Sigmoid colon (tissue), 7 donors: ENCODE data around the gene ACVR2B. TPM values are rescaled to one million over a fixed set of nuclear protein-coding genes. Genes with fewer than 3 reads are reported as not detected.

Experiments used
- DNase-seq: peaks from one replicate; pipeline ENCODE4 v3.0.0-alpha.2; 2019
- H3K27ac ChIP-seq, 4 donors: fragments of 200-600 bp; sonication (generic); one replicate each; pipeline ENCODE4 v1.5.1; 2016 to 2019; ENCODE audit warnings: mild to moderate bottlenecking in 1 of 4
- H3K27me3 ChIP-seq, 3 donors: fragments of 200-600 bp; sonication (generic); one replicate each; pipeline ENCODE4 v1.5.1; 2019; ENCODE audit warnings: mild to moderate bottlenecking in 1 of 3
- H3K36me3 ChIP-seq, 4 donors: fragments of 200-600 bp; sonication (generic); one replicate each; pipeline ENCODE4 v1.5.1; 2016 to 2019
- H3K4me1 ChIP-seq, 4 donors: fragments of 200-600 bp; sonication (generic); one replicate each; pipeline ENCODE4 v1.5.1; 2017 to 2019
- H3K4me3 ChIP-seq, 4 donors: fragments of 200-600 bp; sonication (generic); one replicate each; pipeline ENCODE4 v1.5.1; 2017 to 2019; ENCODE audit warnings: mild to moderate bottlenecking in 2 of 4, moderate library complexity in 1 of 4
- H3K9me3 ChIP-seq, 4 donors: fragments of 200-600 bp in 3 of 4; sonication (generic) in 3 of 4; one replicate each; pipeline versions ENCODE4 v1.5.1 to v1.6.1; 2013 to 2019
- CTCF ChIP-seq, 4 experiments: fragments of 450-650 bp in 3 of 4; fragments of 200-600 bp in 1 of 4; IDR thresholded peaks; one replicate each; pipeline ENCODE4 v1.5.1; 2016 to 2019; ENCODE audit warnings: antibody characterized with exemption in 4 of 4, mild to moderate bottlenecking in 3 of 4, moderate library complexity in 2 of 4
- EP300 ChIP-seq, 4 donors: sonication (generic); formaldehyde crosslinking; IDR thresholded peaks; one replicate each; pipeline ENCODE4 v1.6.1; 2017; ENCODE audit warnings: antibody characterized with exemption in 4 of 4
- POLR2A ChIP-seq, 2 donors: fragments of 450-650 bp; IDR thresholded peaks; one replicate each; pipeline ENCODE4 v1.6.1; 2016; ENCODE audit warnings: antibody characterized with exemption in 2 of 2, mild to moderate bottlenecking in 2 of 2, moderate library complexity in 2 of 2
- POLR2AphosphoS5 ChIP-seq, 4 donors: sonication (generic); formaldehyde crosslinking; IDR thresholded peaks; one replicate each; pipeline ENCODE4 v1.6.1; 2017; ENCODE audit warnings: antibody characterized with exemption in 4 of 4
- WGBS, 2 donors: extraction: QIAGEN DNeasy Blood & Tissue Kit; methylation state at CpG; one replicate each; pipeline ENCODE4 v1.1.7; 2013; 5-methylcytosine and 5-hydroxymethylcytosine counted together
- intact Hi-C: fragments of 100-400 bp; cut with DNase I; formaldehyde crosslinking; loops from one replicate; pipeline ENCODE4 v1.15.1; 2023
- polyA plus RNA-seq, 3 donors: library from polyadenylated mRNA; stranded (reverse); fragments of 200-250 nt; gene quantifications; one replicate each; pipeline ENCODE4 v1.2.3, GENCODE V29; 2013
- total RNA-seq, 4 donors: library from RNA; depleted of rRNA; stranded (reverse); fragments of >200 nt; gene quantifications; one replicate each; pipeline ENCODE4 v1.1.0, GENCODE V29; 2016
- donor health status: healthy with polysubstance abuse.
- donor health status: Bipolar disorder and iron deficiency.
- donor health status: healthy.

The ACVR2B gene
- total and polyA plus RNA-seq, 7 donors, result 0.46 to 9.1 (median 4.8) TPM

DNA sequence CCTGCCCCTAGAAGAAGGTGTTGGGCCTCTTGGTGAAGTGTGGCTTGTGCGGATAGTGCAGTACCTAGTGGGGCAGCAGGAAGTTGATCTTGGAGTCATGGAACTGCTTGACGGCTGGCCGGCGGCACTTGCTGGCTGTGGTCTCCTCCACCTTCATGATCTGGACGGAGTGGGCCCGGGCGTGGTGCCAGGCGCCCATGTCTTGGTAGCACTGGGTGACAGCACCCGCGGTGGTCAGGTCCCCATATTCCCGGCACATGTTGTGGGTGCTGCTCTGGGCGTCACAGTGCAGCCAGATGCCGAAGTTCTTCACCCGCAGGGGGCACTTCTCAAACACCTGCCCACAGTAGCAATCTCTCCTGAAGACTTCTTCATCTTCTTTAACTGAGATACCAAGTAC, 73.1 kb downstream of the ACVR2B start:
- WGBS, 2 donors, result 97 to 98% methylated on average over 14 of the region's 14 CpGs
- no peaks in the 10 kb centered on the region for H3K9me3 ChIP-seq
- intact Hi-C loops, result no loop called here
- no peak for TF ChIP-seq POLR2A (IDR thresholded peaks at IDR 0.05)
- TF ChIP-seq POLR2AphosphoS5 (IDR thresholded peaks at IDR 0.05), result no peak
- TF ChIP-seq EP300 (IDR thresholded peaks at IDR 0.05), result no peak
- no peak for TF ChIP-seq CTCF (IDR thresholded peaks at IDR 0.05)
- no peak overlapping the region for H3K4me3 ChIP-seq
- H3K27me3 ChIP-seq, result no peaks in the 10 kb centered on the region
- H3K27ac ChIP-seq, result no peak overlapping the region
- H3K36me3 ChIP-seq, result peaks cover 6 to 57% (median 28%) of the 10 kb centered on the region in 4 donors
- H3K4me1 ChIP-seq, result no peaks in the 10 kb centered on the region
- no peak for DNase-seq

DNA sequence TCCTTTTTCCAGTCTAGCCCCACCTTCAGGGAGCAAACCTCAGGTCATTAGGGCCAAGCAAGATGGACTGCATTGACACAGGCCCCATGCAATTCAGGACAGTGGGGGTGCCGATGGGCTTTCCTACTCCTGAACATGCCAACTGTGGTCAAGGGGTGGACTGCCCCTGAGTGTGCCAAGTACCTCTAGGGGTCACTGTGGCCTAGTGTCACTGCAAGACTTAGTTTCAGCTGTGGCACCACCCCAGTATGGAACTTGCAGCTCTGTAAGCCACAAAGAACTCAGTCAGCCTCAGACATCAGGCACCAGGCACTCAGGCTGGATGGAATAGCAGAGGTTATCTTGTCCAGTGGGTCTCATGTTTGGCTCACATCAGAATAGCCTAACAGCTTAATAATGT, 74.8 kb downstream of the ACVR2B start:
- no peak overlapping the region for H3K27ac ChIP-seq

DNA sequence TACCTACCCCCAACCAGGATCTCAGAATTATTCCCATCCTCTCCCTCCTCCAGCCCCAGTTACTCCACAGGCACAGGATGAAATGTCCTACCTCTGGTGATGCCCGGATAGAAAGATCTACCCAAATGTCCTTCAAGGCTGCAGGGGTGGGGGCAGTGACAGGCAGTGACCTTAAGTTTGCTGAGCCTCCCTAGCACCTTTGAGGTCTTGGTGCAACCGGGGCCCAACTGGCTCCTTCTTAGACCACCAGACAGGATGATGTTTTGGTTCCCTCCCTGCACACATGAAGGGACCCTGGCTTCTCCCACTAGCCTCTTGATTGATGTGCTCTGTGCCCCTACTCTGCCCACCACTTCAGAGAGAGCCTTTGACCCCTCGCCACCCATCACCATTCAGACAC, 78.8 kb downstream of the ACVR2B start:
- no peaks in the 10 kb centered on the region for H3K9me3 ChIP-seq
- H3K4me3 ChIP-seq, result no peak overlapping the region
- H3K27ac ChIP-seq, result no peak overlapping the region
- DNase-seq, result no peak
- peaks cover 0 to 20% (median 4%) of the 10 kb centered on the region in 4 donors for H3K36me3 ChIP-seq
- intact Hi-C loops, result no loop called here
- whole genome bisulfite sequencing, 2 donors, result 63 to 79% methylated on average over 3 of the region's 3 CpGs
- H3K4me1 ChIP-seq, result no peaks in the 10 kb centered on the region
- TF ChIP-seq POLR2AphosphoS5 (IDR thresholded peaks at IDR 0.05), result no peak
- TF ChIP-seq EP300 (IDR thresholded peaks at IDR 0.05), result no peak
- TF ChIP-seq POLR2A (IDR thresholded peaks at IDR 0.05), result no peak
- TF ChIP-seq CTCF (IDR thresholded peaks at IDR 0.05), result no peak
- H3K27me3 ChIP-seq, result no peaks in the 10 kb centered on the region

More for the DNA sequence above, 74.8 kb downstream of the ACVR2B start:
- H3K4me1 ChIP-seq, result no peaks in the 10 kb centered on the region
- WGBS, 2 donors, result 96 to 97% methylated on average over 1 of the region's 1 CpG
- no peaks in the 10 kb centered on the region for H3K9me3 ChIP-seq
- H3K4me3 ChIP-seq, result no peak overlapping the region
- no peak for DNase-seq
- H3K27me3 ChIP-seq, result no peaks in the 10 kb centered on the region
- TF ChIP-seq EP300 (IDR thresholded peaks at IDR 0.05) (no peak), POLR2A (IDR thresholded peaks at IDR 0.05) (no peak), POLR2AphosphoS5 (IDR thresholded peaks at IDR 0.05) (no peak), CTCF (IDR thresholded peaks at IDR 0.05) (no peak)
- intact Hi-C loops, result no loop called here
- H3K36me3 ChIP-seq, result peaks cover 6 to 46% (median 25%) of the 10 kb centered on the region in 4 donors

DNA sequence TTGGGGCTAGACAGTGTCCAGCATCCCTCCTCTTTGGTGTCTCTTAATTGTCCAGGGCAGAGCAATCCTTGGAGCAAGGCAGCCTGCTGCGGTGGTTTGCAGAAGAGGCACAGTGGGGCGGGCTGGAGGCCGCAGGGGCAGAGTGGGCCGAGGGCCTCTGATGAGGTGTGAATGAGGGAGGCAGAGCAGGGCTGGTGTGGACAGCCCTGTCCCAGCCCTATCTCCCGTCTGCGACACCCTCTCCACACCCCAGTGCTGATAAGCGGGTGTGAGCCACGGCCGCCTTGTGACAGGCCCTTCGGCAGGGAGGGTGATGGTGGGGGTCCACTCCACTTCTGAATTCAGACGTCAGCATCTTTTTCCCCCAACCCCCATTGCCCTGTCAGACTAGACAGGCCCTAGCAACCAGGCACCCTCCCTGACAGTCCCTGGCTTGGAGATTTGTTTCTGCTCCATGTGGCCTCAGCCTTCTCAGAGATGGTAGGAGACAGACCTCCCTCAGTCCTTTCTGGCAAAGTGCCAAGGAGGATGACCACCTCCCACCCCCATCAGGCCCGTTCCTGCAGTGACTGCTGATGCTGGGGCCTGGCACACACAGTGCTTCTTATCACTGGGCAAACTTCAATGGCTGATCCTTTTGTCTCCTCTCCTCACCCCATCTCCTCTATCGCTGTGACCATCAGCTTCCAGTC, 79.7 kb downstream of the ACVR2B start:
- intact Hi-C loops, result no loop called here
- Histone ChIP-seq H3K36me3 (peaks cover 0 to 15% (median 4%) of the 10 kb centered on the region in 4 donors), H3K9me3 (no peaks in the 10 kb centered on the region), H3K27ac (no peak overlapping the region), H3K4me1 (no peaks in the 10 kb centered on the region), H3K27me3 (no peaks in the 10 kb centered on the region), H3K4me3 (no peak overlapping the region)
- 88 to 93% methylated on average over 13 of the region's 13 CpGs for WGBS, 2 donors
- TF ChIP-seq POLR2AphosphoS5 (IDR thresholded peaks at IDR 0.05), result no peak
- TF ChIP-seq POLR2A (IDR thresholded peaks at IDR 0.05), result no peak
- no peak for TF ChIP-seq CTCF (IDR thresholded peaks at IDR 0.05)
- no peak for TF ChIP-seq EP300 (IDR thresholded peaks at IDR 0.05)
- DNase-seq, result no peak

DNA sequence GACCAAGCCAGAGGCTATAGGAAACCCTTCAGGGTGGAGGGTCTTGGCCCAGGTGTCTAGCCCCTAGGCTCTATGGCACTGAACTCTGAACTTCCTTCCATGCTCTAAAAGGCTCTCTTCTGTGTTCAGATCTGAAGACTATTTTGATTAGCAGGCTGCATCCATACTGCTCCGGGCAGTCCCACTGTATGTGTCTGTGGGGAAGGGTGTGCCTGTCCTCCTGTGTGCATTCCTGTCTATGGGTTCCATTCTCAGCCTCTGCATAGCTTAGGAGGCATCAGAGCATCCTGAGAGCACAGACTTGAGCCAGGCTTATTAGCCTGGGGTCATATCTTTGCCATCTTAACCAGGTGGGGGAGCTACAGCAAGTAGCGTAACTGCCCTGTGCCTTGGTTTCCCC, 80.5 kb downstream of the ACVR2B start:
- no peak for DNase-seq
- WGBS, 2 donors, result 96 to 99% methylated on average over 2 of the region's 2 CpGs
- intact Hi-C loops, result no loop called here

More for the DNA sequence above, 80.5 kb downstream of the ACVR2B start:
- Histone ChIP-seq H3K27me3 (no peaks in the 10 kb centered on the region), H3K4me1 (no peaks in the 10 kb centered on the region), H3K4me3 (no peak overlapping the region), H3K36me3 (peaks cover 0 to 15% (median 4%) of the 10 kb centered on the region in 4 donors), H3K27ac (no peak overlapping the region), H3K9me3 (no peaks in the 10 kb centered on the region)
- TF ChIP-seq CTCF (IDR thresholded peaks at IDR 0.05), result no peak
- TF ChIP-seq POLR2AphosphoS5 (IDR thresholded peaks at IDR 0.05), result no peak
- TF ChIP-seq POLR2A (IDR thresholded peaks at IDR 0.05), result no peak
- TF ChIP-seq EP300 (IDR thresholded peaks at IDR 0.05), result no peak
